Measurements from ENCODE around the gene STC2.

DNA sequence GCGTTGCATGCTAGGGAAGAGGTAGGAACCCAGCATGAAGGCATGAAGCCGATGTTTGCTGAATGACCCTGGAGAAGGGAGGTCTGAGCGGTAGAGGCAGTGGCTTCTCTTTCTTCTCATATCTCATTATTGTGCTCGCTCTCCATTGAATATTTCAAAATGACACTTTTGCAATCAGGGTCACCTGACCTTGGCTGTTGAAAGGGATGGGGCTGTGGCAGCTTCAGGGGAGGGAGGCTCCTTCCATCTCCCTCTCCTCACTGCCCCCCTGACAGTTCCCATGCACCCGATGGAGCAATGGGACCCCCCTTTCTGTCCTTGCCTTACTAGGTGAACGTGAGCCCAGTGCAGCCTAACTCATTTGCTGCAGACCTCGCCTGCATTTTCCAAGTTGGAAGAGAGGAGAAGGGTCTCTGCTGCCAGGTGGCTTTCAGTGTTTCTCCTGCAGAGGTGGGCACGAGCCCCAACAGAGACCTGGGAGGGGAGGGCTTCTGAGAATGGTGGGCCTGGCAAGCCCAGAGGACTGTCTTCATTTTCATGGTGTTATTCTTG lies 17.9 kb downstream of the STC2 start:
- TF ChIP-seq, protein P1, sequence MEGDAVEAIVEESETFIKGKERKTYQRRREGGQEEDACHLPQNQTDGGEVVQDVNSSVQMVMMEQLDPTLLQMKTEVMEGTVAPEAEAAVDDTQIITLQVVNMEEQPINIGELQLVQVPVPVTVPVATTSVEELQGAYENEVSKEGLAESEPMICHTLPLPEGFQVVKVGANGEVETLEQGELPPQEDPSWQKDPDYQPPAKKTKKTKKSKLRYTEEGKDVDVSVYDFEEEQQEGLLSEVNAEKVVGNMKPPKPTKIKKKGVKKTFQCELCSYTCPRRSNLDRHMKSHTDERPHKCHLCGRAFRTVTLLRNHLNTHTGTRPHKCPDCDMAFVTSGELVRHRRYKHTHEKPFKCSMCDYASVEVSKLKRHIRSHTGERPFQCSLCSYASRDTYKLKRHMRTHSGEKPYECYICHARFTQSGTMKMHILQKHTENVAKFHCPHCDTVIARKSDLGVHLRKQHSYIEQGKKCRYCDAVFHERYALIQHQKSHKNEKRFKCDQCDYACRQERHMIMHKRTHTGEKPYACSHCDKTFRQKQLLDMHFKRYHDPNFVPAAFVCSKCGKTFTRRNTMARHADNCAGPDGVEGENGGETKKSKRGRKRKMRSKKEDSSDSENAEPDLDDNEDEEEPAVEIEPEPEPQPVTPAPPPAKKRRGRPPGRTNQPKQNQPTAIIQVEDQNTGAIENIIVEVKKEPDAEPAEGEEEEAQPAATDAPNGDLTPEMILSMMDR (IDR thresholded peaks at IDR 0.05), result no peak
- TF ChIP-seq POLR2AphosphoS5 (IDR thresholded peaks at IDR 0.05) (no peak), POLR2A (IDR thresholded peaks at IDR 0.05; ENCODE audit: low read depth) (no peak)

Measured in esophagus muscularis mucosa (tissue), 3 donors.